Measurements from ENCODE around the gene KCNH1. TPM values are rescaled to one million over a fixed set of nuclear protein-coding genes. Genes with fewer than 3 reads are reported as not detected.

KCNH1 gene
- total RNA-seq, 4 donors from 2014 or later = 0.24 to 1.6 TPM; not detected in 2

DNA sequence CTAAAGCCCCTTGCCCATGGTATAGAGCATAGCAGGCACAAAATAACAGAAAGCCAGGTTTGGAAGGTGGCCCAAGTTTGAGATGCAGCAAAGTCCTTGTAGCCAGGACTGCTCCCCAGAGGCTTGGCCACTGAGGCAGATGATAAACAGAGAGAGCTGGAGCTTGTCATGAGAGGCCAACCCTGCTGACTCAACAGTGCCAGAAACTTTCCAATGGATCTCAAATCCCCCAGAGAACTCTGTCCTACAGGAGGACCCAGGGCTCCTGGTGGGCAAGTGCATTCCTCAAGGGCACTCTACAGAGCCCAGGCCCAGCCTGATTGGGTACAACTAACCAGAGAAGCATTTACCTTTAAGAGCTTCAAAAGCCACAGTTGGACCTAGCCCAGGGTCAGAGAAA, 280.7 kb downstream of the KCNH1 start:
- no peak for ATAC-seq (ENCODE audit: low FRiP score)
- TF ChIP-seq, protein P1, sequence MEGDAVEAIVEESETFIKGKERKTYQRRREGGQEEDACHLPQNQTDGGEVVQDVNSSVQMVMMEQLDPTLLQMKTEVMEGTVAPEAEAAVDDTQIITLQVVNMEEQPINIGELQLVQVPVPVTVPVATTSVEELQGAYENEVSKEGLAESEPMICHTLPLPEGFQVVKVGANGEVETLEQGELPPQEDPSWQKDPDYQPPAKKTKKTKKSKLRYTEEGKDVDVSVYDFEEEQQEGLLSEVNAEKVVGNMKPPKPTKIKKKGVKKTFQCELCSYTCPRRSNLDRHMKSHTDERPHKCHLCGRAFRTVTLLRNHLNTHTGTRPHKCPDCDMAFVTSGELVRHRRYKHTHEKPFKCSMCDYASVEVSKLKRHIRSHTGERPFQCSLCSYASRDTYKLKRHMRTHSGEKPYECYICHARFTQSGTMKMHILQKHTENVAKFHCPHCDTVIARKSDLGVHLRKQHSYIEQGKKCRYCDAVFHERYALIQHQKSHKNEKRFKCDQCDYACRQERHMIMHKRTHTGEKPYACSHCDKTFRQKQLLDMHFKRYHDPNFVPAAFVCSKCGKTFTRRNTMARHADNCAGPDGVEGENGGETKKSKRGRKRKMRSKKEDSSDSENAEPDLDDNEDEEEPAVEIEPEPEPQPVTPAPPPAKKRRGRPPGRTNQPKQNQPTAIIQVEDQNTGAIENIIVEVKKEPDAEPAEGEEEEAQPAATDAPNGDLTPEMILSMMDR (IDR thresholded peaks at IDR 0.05) = no peak
- no peak for DNase-seq (ENCODE audit: low spot score)

DNA sequence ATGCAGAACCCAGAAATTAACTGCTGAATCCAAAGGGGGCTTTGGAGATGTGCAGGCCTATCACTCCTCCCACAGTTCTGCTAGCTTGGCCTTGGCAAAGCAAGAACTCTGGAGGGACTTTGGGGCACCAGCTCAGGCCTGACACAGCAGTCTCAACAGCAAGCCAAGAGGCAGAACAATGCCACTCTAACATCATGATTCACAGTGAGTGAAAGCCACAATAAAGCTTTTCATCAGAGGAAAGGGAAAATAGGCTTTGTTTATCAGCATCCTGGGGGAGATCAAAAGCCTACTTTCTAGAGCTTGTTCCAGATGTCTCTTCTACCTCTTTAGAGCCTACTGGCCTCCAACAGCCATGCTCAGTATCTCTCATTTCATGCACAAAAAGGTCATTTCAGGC, 283.4 kb downstream of the KCNH1 start:
- no peak for ATAC-seq (ENCODE audit: low FRiP score)
- TF ChIP-seq, protein P1 (IDR thresholded peaks at IDR 0.05) = no peak

DNA sequence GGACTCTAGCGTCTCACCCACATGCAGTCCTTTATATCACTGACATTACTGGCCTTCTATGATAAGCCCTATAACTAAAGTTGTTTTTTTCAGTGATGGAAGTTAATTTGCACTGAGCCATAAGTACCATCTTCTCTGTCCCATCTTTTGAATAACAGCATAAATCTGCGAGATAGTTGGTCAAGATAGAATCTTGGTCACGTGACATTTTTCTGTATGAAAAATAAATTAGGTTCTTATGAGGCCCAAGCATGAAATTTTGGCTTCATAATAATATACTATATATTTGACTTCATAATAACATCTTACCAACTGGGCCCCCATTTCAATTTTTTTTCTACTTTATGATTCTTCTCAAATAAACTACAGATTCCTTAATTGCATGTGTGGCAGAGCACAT, 285.5 kb downstream of the KCNH1 start:
- DNase-seq (ENCODE audit: low spot score) (no peak), ATAC-seq (ENCODE audit: low FRiP score) (no peak)

More for the DNA sequence above, 283.4 kb downstream of the KCNH1 start:
- DNase-seq (ENCODE audit: low spot score) = no peak

DNA sequence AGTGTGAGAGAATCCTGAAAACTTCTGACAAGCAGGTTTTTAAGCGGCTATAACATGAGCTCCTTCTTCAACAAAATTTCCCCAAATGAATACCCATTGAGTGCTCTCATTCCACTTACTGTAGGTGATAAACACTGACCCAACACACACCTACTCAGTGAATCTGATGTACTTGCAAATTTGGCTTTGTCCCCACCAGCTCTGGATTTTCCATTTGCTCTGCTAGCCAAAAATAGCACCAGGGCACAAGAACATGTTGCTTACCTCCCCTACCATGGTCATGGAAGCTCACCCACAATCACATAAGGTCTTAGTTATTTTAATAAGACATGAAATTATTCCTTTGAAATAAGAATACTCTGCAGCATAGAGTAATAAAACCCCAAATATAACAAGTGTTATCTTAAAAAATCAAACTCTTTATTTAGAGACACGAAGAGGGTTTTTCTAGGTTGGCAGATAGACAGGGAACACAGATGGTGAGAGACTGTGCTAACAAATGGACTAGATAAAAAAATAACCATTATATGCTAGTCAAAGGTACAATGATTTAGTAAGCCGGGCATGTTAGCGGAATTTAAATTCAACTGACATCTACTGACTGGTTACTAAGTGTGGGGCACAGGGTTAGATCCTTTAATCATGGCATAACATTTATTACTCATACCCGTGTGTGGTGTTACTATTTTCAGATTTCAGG, 291.9 kb downstream of the KCNH1 start:
- DNase-seq (ENCODE audit: low spot score) = no peak
- TF ChIP-seq, protein P1 (IDR thresholded peaks at IDR 0.05) = no peak
- ATAC-seq (ENCODE audit: low FRiP score) = no peak

More for the DNA sequence above, 285.5 kb downstream of the KCNH1 start:
- TF ChIP-seq, protein P1 (IDR thresholded peaks at IDR 0.05) = no peak

DNA sequence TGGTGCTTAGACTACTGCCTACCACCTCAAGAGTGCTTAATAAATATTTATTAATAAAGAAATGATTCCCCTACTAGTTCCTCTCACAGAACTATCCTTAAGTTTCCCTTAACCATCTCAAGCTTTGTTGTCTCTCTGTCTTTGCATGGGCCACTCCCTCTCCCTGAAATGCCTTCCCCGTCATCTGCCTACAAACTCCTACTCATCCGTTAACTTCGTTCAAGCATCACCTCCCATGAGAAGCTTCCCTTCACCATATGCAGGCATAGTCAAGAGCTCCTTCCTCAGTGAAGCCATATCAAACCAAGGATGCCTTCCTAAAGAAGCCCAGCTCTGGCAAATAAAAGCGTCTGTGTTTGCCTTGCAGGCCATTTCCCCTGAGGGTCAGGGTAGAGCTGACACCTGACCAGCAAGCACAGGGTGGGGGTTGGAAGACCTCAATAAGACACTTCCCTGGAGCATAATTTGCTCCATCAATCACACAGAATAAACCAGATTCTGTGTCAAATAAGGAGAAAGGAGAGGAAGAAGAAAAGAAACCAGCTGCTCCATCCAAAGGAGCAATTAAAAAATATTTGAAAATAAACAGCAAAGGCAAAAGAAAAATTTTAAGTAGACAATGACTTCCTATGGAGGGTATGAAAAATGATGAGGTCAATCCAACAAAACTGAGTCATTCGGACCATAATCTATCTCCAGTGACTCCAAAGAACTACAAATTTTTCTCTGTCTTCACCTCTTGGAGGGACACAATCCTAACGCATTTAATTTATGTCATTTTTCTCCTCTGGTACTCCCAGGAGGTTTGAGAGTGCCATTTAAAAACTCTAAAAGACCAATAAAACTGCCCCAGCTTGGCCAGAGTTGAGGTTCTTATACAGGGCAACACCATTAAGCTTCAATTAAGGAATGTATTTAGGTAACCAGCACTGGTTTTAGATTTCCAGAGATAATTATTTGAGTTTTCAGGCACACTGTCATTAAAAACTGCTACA, 303.6 kb downstream of the KCNH1 start:
- no peak for ATAC-seq (ENCODE audit: low FRiP score)
- no peak for DNase-seq (ENCODE audit: low spot score)
- TF ChIP-seq, protein P1 (IDR thresholded peaks at IDR 0.05) = no peak

DNA sequence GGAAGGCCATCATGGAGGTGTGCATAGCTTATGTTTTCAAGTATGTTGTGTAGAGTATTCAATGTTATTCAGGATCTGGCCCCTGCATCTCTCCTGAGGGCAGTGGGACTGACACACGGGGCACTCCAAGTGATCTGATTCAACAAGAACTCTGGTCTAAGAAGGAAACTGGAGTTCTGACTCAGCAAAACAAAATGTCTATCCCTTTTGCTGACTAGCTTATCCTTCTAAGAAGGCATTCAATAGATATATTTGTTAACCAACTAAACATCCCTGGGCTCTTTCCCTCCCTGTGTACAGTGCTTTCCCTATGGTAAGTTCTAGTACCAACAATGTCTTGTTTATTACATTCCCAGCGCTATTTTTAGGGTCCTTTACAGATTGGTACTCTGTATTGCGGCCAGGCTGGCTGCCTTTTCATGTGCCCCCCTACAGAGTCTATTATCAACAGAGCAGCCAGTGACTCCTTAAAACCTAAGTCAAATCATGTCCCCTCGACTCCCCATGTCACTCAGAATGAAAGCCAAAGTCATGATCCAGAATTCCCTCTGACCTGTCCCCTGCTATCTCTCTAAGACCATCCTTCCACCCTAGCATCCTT, 304.9 kb downstream of the KCNH1 start:
- no peak for DNase-seq (ENCODE audit: low spot score)
- no peak for ATAC-seq (ENCODE audit: low FRiP score)
- TF ChIP-seq, protein P1 (IDR thresholded peaks at IDR 0.05) = no peak
